Fibroblast of skin of left biceps (primary cell): ENCODE data around the gene UBE2QL1.

Source experiments
- DNase-seq, 2 experiments: peaks; one replicate each; pipeline ENCODE4 v3.0.0-alpha.2; 2013; ENCODE audit warnings: low read depth in 2 of 2

The UBE2QL1 gene, protein sequence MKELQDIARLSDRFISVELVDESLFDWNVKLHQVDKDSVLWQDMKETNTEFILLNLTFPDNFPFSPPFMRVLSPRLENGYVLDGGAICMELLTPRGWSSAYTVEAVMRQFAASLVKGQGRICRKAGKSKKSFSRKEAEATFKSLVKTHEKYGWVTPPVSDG

DNA sequence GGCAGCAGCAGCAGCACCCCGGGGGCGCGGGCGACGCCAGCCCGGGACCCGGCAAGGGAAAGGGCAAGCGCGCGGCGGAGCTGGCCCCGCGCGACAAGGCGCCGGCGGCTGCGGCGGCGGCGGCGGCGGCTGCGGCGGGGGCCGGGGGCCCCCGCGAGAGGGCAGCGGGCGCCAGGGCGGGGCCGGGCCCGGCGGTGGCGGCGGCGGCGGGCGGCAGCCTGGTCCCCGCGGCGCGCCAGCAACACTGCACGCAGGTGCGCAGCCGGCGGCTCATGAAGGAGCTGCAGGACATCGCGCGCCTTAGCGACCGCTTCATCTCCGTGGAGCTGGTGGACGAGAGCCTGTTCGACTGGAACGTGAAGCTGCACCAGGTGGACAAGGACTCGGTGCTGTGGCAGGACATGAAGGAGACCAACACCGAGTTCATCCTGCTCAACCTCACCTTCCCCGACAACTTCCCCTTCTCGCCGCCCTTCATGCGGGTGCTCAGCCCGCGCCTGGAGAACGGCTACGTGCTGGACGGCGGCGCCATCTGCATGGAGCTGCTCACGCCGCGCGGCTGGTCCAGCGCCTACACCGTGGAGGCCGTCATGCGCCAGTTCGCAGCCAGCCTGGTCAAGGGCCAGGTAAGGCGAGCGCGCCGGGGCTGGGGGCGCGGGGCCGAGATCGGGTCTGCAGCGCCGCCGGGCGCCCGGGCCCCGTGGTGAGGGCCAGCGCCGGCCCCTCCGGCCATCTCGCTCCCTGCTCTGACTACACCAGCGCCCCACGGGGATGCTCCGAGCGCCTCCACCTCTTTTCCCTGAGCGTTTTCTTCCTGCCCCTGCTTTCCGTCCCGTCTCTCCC, at the start of gene UBE2QL1:
UBE2QL1 (plus strand) TSS at position 238 of the 843 bp plus-strand sequence; CDS start at position 273, 35 bp downstream.
- DNase-seq, result no peak

DNA sequence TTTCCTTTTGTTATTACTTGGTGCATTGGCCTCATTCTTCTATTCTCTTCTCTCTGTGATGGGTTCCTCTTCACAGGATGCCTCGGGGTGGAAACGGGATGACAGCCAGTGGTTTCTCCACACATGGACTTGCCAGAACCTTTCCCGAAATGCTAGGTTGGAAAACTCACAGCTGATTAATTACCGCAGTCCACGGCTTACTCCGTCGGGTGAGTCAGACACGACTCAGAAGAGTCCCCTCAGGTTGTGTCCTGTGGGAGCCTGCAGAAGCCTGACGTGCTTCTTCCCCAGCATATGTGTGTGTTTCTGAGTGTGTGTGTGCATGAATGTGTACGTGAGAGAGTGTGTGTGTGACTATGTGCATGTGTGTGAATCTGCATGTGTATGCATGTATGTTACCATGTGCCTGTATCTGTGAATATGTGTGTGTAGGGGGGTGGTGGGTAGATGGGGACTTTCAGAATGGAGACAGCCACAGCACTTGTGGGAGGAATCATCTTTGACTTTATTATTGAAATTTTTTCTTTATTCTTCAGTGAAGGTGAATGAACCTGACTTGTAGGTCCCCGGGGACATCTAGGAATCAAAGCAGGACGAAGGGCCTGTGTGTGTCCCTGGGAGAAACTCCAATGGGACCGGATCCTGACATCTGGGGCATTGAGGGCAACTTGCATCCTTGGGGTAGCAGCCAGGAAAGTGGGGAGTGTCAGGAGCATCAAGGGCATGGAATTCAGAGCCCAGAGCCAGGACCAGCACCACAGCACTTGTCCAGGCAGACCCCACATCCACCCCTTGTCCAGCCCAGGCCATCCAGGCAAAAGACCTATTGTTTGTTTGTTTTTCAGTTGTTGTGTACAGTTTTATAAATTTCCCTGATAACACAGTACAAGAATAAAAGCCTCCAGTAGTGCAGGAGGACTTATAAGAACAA, 48.4 kb upstream of the UBE2QL1 start:
- DNase-seq, result peak; percentile 74

DNA sequence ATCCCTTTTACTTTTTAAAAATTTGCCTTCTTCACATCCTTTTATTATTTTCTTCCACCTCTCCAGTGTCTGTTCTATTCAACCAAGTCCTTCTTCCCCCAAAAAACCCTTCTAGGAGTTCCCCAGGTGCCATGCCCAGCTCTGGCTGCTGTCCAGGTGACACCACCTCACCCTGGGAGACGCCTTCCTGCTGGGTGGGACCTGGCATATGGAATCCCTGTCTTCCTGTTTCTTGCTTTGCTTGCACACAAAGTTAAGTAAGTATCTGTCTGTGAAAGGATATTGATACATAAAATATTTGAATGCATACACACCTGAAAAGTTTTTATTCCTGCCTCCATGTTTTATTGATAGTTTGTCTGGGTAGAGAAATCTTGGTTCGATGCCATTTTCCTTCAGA, 47.2 kb upstream of the UBE2QL1 start:
- no peak for DNase-seq

- peak; percentile 66 to 67 for DNase-seq
These were observed 45.7 kb upstream of the UBE2QL1 start for GRCh38 chr5:6402939-6403338.

DNA sequence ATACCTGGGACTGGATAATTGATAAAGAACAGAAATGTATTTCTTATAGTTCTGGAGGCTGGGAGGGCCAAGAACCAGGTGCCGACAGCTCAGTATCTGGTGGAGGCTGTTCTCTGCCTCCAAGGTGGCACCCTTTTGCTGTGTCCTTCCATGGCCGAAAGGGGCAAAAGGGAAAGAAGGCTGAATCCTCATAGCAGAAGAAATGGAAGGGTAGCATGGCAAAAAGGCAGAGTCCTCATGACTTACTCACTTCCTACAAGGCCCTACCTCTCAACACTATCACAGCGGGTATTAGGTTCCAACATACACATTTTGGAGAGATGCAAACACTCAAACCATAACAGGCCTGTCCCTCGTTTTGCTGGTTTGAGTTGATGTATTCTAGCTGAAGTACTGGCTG, 45.2 kb upstream of the UBE2QL1 start:
- no peak for DNase-seq

DNA sequence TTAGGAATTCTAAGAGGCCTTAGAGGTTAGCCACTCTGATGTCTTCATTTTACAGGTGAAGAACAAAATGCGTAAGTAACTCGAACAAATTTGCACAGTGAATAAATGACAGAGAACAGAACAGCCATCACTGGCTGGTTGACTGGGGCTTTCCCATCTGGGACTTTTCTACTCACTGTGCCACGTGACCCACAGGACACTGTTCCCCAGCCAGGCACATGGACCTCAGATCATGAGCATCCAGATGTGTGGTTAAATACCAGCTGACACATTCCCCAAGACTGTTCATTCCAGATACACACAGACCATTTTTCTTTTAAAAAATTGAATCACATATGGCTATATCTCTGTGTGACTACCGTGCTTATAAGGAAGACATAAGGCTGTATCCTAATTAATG, 44.5 kb upstream of the UBE2QL1 start:
- peak; percentile 75 to 79 for DNase-seq

DNA sequence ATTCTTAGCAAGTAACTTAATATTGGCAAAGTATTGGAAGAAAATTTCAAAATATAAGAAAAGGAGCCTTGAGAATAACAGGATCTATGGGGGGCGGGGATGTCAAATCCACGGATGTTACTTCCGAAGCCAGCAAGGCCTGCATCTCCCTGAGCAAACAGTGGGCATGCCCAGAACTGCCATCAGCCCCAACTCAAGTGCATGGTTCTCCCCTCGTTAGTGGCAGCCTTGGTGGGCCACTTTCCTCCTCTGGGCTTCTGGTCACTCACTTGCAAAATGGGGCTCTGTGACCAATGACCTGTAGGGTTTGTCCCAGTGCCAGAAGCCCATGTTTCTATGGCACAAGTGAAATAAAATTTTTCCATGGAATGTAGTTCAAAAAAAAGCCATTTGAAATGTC, 43.1 kb upstream of the UBE2QL1 start:
- DNase-seq, result no peak

DNA sequence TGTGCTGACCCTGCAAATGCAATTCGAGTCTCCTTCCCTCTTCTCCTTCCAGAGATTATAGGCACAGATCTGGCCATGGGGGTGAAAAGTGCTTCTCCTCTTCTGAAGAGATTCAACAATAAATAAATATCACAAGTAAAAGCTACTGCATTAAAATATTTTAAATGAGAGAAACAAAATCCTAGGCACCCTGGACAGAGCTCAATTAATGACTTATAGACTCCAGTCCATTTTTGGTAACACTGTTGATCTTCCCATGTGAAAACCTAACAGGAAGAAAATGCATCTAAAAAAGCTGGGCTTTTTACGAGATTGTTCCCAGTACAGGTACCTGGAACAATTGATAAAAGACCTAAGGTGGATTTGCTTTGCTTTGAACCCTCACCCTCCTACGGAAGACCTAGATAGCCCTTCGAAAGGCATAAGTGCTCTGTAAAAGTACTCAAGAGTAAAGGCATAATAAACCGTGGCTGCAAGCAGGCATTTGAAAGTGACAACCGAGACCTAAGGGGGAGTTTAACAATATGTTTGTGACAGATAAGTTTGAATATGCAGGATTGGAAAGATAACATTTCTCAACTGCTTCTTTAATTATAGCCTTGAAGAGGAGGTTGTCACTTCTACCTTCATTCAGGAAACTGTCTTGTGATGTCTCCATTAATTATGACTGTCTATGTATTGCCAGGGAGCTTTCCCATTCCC, 41.0 kb upstream of the UBE2QL1 start:
- DNase-seq, result no peak

DNA sequence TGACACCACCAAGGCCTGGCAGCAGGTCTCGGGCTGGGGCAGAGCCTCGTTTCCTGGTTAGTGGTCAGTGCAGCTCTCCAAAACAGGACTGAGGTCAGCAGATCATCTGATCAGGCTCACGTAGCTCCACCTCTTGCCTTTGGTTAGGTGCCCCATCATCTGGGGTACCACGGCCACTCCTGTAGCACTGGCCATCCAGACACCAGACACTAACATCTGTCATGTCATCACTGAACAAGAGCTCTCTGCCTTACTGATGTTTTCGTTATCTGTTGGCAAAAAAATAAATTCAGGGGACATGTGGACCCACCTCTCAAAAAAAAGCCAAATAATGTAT, 40.4 kb upstream of the UBE2QL1 start:
- no peak for DNase-seq

GRCh38 chr5:6408627-6409446, 39.8 kb upstream of the UBE2QL1 start:
- no peak for DNase-seq

DNA sequence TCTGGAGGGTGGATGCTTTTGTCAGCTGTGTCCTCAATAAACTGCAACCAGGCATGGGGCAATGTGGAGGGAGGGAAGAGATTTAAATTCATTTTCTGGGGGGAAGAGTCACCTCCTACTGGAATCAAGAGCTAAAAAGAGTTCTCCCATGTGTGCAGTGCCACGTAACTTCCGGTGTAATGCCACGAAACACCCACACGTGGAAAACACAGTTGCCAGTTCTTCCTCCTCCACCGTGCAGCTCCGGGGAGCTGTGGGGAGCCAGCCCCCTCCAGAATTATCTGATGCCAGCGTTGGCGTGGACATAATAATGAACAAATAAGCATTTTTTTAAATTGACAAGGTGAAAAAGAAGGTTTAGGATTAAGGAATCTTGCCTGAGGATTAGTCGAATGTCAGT, 38.2 kb upstream of the UBE2QL1 start:
- no peak for DNase-seq

- DNase-seq, result no peak
These were observed 37.5 kb upstream of the UBE2QL1 start for GRCh38 chr5:6411141-6411540.

DNA sequence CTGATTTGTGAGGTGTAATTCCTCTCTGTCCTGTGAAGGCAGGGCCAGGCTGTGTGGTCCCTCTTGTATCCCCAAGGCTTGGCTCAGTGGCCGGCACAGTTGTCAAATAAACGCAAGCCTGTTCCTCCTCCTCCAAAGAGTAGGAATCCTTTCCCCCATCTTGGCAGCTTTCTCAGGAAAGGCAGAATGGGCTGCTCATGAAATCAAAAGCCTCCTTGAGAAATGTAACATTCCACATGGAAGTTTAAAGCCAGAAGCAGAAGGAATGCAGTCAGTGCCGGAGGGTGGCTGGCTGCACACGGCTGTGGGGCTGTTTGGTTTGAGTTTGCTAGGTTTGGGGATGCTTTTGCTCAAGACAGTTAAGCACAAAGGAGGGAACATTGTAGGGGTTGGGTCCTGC, 35.8 kb upstream of the UBE2QL1 start:
- DNase-seq, result peak in 1 of 2 experiments; percentile 9

DNA sequence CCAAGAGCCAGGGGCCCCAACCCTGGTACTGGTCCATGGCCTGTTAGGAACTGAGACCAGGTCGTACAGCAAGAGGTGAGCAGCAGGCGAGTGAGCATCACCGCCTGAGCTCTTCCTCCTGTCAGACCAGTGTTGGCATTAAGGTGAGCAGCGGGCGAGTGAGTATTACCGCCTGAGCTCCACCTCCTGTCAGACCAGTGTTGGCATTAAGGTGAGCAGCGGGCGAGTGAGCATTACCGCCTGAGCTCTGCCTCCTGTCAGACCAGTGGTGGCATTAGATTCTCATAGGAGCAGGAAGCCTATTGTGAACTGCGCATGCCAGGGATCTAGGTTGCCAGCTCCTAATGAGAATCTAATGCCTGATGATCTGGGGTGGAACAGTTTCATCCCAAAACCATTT, 31.0 kb upstream of the UBE2QL1 start:
- DNase-seq, result no peak

- no peak for DNase-seq
These were observed 29.9 kb upstream of the UBE2QL1 start for GRCh38 chr5:6418679-6419276.

GRCh38 chr5:6419340-6419852, 29.3 kb upstream of the UBE2QL1 start:
- no peak for DNase-seq

DNA sequence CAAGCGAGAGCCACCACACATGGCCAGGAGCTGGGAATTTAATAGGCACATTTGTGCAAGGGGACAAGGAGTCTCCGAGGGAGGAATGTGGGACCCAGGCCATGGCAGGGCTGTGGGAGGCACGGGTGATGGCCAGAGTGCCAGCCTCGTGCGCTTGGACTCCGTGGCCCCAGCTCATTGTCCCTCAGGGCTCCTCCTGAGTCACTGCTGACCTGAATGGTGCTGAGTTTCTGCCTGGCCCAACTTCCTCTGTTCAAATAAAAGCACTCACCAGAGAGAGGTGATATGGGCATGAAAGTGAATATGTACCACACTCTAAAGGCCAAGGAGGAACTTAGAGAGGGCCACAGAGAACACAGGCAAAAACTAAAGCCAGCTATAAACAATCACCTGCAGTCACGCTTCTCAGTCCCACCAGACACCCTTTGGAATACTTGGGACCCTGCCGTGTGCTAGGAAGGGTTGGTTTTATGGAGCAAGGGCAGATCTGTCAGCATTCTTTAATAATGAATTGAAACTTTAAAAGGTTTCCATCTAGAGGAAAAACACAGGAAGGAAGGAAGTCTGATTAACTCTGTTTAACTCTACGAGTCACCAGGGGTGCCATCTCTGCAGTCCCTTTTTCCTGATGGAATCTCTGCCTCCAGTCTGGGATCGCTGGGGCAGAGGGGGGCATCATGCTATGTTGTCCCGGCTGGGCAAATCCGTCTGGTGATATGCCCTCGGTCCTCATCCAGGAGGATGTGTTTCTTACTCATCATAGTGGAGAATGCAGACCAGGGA, 25.1 kb upstream of the UBE2QL1 start:
- no peak for DNase-seq

DNA sequence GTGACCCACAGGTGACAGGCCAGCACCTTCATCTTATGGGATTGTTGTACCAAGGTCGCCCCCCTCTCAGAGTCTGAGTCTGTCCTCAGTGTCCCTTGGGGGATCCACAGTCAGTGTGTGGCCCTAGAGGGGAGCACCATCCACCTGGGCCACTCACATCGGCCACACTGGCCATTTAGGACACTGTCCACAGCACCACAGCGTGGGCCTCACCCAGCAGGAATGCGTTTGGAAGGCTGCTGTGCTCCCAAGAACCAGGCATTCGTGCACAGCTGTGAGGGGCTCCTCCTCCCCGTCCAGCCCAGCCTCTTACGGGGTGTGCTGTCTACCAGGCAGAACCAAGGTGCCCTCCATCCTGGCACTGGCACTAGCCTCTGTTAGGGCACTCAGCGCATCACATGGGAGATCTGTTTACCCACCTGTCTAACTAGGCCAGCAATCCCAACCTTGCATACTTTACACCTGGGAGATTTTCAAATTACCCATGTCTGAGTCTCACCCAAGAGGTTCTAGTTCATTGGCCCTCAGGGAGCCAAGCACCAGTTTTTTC, 24.5 kb upstream of the UBE2QL1 start:
- no peak for DNase-seq

- no peak for DNase-seq
These were observed 24.0 kb upstream of the UBE2QL1 start for GRCh38 chr5:6424700-6425099.
